HUES64 (cell line): ENCODE measurements around the gene COL6A2.
"Not testable (repeated sequence)": the region's sequence is repeated elsewhere in the genome, so short reads cannot be mapped to it uniquely, and the experiment has no call there.

ENCODE experiments used
- H3K27ac ChIP-seq: 2 replicates; pipeline ENCODE4 v1.7.0; 2013; ENCODE audit warnings: low read depth, low read length, inconsistent platforms
- H3K27me3 ChIP-seq: 2 replicates; pipeline ENCODE4 v1.6.1; 2013; ENCODE audit warnings: mild to moderate bottlenecking, low read length; ENCODE audit not compliant: insufficient read depth
- H3K36me3 ChIP-seq: 2 replicates; pipeline ENCODE4 v1.6.1; 2013; ENCODE audit warnings: mild to moderate bottlenecking, low read length; ENCODE audit not compliant: insufficient read depth
- H3K4me1 ChIP-seq: 2 replicates; pipeline ENCODE4 v1.6.1; 2013; ENCODE audit warnings: mild to moderate bottlenecking, low read length, moderate library complexity; ENCODE audit not compliant: insufficient read depth
- H3K4me3 ChIP-seq: 2 replicates; pipeline ENCODE4 v1.5.1; 2013; ENCODE audit warnings: mild to moderate bottlenecking, low read length, moderate library complexity
- H3K9ac ChIP-seq: 2 replicates; pipeline ENCODE4 v1.6.1; 2013; ENCODE audit warnings: mild to moderate bottlenecking, low read depth, low read length
- H3K9me3 ChIP-seq: 2 replicates; pipeline ENCODE4 v1.6.1; 2013; ENCODE audit warnings: low read depth, low read length; ENCODE audit not compliant: insufficient read depth
- WGBS: fragments of 150-250, 120-280 bp; methylation state at CpG from one replicate; pipeline ENCODE4 v1.1.7; 2013; ENCODE audit warnings: missing lambda C conversion rate; 5-methylcytosine and 5-hydroxymethylcytosine counted together

The COL6A2 gene

GRCh38 chr21:46171585-46171984 lies 73.7 kb downstream of the COL6A2 start:
- H3K36me3 ChIP-seq: peaks cover 13% of the 10 kb centered on the region; the same call in 1 of the 2 replicates
- H3K9ac ChIP-seq: no peak overlapping the region
- H3K27me3 ChIP-seq: no peaks in the 10 kb centered on the region
- H3K4me1 ChIP-seq: no peaks in the 10 kb centered on the region
- WGBS: 97% methylated on average over 2 of the region's 2 CpGs
- H3K27ac ChIP-seq: no peak overlapping the region
- no peaks in the 10 kb centered on the region for H3K9me3 ChIP-seq
- H3K4me3 ChIP-seq: no peak overlapping the region

GRCh38 chr21:46171996-46172862 lies 74.3 kb downstream of the COL6A2 start:
- Histone ChIP-seq H3K27me3 (no peaks in the 10 kb centered on the region), H3K9me3 (peaks cover 3% of the 10 kb centered on the region; the same call in 1 of the 2 replicates), H3K9ac (no peak overlapping the region), H3K4me3 (no peak overlapping the region), H3K4me1 (no peaks in the 10 kb centered on the region), H3K27ac (no peak overlapping the region), H3K36me3 (peaks cover 10% of the 10 kb centered on the region; the same call in 1 of the 2 replicates)
- WGBS: 90% methylated on average over 21 of the region's 21 CpGs

- no peak overlapping the region for H3K4me3 ChIP-seq
- 88% methylated on average over 6 of the region's 6 CpGs for WGBS
These were observed 75.1 kb downstream of the COL6A2 start for GRCh38 chr21:46172863-46173528.

DNA sequence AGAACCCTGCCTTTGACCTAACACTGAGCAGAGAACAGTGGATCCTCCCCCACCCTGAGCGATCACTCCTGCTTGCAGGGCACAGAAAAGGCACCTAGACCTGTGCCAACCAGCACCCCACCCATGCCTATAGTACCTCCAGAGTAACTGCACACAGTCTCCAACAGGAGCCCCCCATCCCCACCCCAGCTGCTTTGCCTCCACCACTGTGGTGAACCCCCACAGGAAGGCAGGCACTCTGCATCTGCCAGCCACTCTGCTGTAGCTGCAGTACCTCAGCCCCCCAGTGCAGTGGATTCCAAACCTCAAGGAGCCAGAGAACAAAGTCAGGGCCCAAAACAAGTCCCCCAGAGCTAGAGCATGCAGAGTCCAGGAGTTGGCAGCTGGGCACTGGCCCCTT lies 75.7 kb downstream of the COL6A2 start:
- Histone ChIP-seq H3K27ac (no peak overlapping the region), H3K9me3 (peaks cover 3% of the 10 kb centered on the region; the same call in 1 of the 2 replicates), H3K4me1 (no peaks in the 10 kb centered on the region), H3K36me3 (peaks cover 3% of the 10 kb centered on the region; the same call in 1 of the 2 replicates), H3K9ac (no peak overlapping the region), H3K27me3 (no peaks in the 10 kb centered on the region), H3K4me3 (no peak overlapping the region)
- WGBS: 92% methylated on average over 1 of the region's 1 CpG

More at GRCh38 chr21:46172863-46173528, 75.1 kb downstream of the COL6A2 start:
- no peak overlapping the region for H3K9ac ChIP-seq
- peaks cover 3% of the 10 kb centered on the region; the same call in 1 of the 2 replicates for H3K9me3 ChIP-seq
- H3K4me1 ChIP-seq: no peaks in the 10 kb centered on the region
- no peak overlapping the region for H3K27ac ChIP-seq
- H3K27me3 ChIP-seq: no peaks in the 10 kb centered on the region
- H3K36me3 ChIP-seq: peaks cover 7% of the 10 kb centered on the region; the same call in 1 of the 2 replicates

DNA sequence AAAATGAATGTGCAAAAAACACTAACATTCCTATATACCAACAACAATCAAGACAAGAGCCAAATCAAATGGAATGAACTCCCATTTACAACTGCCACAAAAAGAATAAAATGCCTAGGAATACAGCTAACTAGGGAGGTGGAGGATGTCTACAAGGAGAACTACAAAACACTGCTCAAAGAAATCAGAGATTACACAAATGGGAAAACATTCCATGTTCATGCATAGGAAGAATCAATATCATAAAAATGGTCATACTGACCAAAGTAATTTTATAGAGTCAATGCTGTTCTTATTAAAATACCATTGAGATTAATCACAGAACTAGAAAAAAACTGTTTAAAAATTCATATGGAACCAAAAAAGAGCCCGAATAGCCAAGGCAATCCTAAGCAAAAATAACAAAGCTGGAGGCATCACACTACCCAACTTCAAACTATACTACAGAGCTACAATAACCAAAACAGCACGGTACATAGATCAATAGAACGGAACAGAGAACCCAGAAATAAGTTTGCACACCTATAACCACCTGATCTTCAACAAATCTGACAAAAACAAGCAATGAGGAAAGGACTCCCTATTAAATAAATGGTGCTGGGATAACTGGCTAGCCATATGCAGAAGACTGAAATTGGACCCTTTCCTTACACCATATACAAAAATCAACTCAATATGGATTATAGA lies 78.7 kb downstream of the COL6A2 start:
- H3K4me3 ChIP-seq, H3K36me3 ChIP-seq, H3K9me3 ChIP-seq, H3K27ac ChIP-seq, H3K9ac ChIP-seq, H3K27me3 ChIP-seq, H3K4me1 ChIP-seq: not testable (repeated sequence)
- 94% methylated on average over 3 of the region's 3 CpGs for WGBS

DNA sequence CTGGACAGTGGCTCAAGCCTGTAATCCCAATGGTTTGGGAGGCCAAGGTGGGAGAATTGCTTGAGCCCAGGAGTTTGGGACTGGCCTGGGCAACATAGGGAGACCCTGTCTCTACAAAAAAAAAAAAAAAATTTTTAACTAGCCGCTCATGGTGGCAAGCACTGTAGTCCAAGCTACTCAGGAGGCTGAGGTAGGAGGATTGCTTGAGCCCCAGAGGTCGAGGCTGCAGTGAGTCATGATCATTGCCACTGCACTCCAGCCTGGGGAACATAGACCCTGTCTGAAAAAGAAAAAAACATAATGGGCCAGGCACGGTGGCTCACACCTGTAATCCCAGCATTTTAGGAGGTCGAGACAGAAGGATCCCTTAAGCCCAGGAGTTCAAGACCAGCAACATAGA lies 81.0 kb downstream of the COL6A2 start:
- Histone ChIP-seq H3K9ac (no peak overlapping the region), H3K27me3 (no peaks in the 10 kb centered on the region), H3K4me3 (no peak overlapping the region), H3K27ac (no peak overlapping the region), H3K9me3 (peaks cover 3% of the 10 kb centered on the region; the same call in 1 of the 2 replicates), H3K36me3 (peaks cover 5% of the 10 kb centered on the region; the same call in 1 of the 2 replicates), H3K4me1 (peaks cover 4% of the 10 kb centered on the region; the same call in 1 of the 2 replicates)
- 93% methylated on average over 4 of the region's 4 CpGs for WGBS
